Glutamatergic neuron (in vitro differentiated cells): ENCODE results near the gene PRRC1. TPM values are rescaled to one million over a fixed set of nuclear protein-coding genes. Genes with fewer than 3 reads are reported as not detected.

Experiments used
- DNase-seq: peaks from one replicate; pipeline ENCODE4 v3.0.0; 2022
- H3K27ac Mint-ChIP-seq: one replicate; pipeline ENCODE4 v1.8.0; 2020; ENCODE audit warnings: mild to moderate bottlenecking, mixed read lengths, inconsistent platforms; ENCODE audit not compliant: unreplicated experiment
- H3K27me3 Mint-ChIP-seq: one replicate; pipeline ENCODE4 v1.8.0; 2020; ENCODE audit warnings: mild to moderate bottlenecking, moderate library complexity, mixed read lengths, inconsistent platforms; ENCODE audit not compliant: unreplicated experiment
- H3K36me3 Mint-ChIP-seq: one replicate; pipeline ENCODE4 v1.8.0; 2020; ENCODE audit warnings: mild to moderate bottlenecking, mixed read lengths, inconsistent platforms; ENCODE audit not compliant: unreplicated experiment
- H3K4me1 Mint-ChIP-seq: one replicate; pipeline ENCODE4 v1.8.0; 2020; ENCODE audit warnings: mild to moderate bottlenecking, low read depth, mixed read lengths, inconsistent platforms; ENCODE audit not compliant: unreplicated experiment
- H3K4me3 Mint-ChIP-seq: one replicate; pipeline ENCODE4 v1.8.0; 2020; ENCODE audit warnings: mild to moderate bottlenecking, mixed read lengths, inconsistent platforms; ENCODE audit not compliant: unreplicated experiment
- H3K9me3 Mint-ChIP-seq: one replicate; pipeline ENCODE4 v1.8.0; 2020; ENCODE audit warnings: mild to moderate bottlenecking, moderate library complexity, mixed read lengths, inconsistent platforms; ENCODE audit not compliant: unreplicated experiment
- total RNA-seq: library from RNA; stranded (reverse); fragmentation: NEBNext Ultra II Directional; extraction: Animal tissue kit (Norgen Biotek cat#: 25700); gene quantifications from one replicate; pipeline ENCODE4 v1.2.1, GENCODE V29; 2021; ENCODE audit not compliant: unreplicated experiment
- TF ChIP-seq, protein P1 (sequence below): fragments of 200-600 bp; sonication (generic); IDR thresholded peaks from one replicate; pipeline ENCODE4 v1.5.0; 2021; ENCODE audit not compliant: partially characterized antibody, unreplicated experiment

PRRC1 gene
- total RNA-seq, 1 donor from 2014 or later: 57.3 TPM

DNA sequence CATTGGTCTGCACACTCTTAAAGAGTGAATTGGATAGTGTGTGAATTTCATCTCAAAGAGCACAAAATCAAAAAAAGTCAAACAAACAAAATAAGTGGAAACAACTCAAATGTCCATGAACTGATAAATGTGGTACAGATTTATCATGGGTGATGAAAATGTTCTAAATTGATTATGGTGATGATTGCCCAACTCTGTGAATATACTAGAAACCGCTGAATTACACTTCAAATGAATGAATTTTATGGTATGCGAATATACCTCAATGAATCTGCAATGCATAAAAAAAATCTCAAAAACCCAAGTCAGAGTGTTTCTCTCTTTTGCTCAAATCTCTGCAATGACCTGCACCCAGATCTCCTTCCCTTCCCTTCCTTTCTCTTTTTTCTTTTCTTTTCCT, 64.0 kb downstream of the PRRC1 start:
- H3K4me3 Mint-ChIP-seq: no peak overlapping the region
- H3K36me3 Mint-ChIP-seq: no peaks in the 10 kb centered on the region
- TF ChIP-seq, protein P1, sequence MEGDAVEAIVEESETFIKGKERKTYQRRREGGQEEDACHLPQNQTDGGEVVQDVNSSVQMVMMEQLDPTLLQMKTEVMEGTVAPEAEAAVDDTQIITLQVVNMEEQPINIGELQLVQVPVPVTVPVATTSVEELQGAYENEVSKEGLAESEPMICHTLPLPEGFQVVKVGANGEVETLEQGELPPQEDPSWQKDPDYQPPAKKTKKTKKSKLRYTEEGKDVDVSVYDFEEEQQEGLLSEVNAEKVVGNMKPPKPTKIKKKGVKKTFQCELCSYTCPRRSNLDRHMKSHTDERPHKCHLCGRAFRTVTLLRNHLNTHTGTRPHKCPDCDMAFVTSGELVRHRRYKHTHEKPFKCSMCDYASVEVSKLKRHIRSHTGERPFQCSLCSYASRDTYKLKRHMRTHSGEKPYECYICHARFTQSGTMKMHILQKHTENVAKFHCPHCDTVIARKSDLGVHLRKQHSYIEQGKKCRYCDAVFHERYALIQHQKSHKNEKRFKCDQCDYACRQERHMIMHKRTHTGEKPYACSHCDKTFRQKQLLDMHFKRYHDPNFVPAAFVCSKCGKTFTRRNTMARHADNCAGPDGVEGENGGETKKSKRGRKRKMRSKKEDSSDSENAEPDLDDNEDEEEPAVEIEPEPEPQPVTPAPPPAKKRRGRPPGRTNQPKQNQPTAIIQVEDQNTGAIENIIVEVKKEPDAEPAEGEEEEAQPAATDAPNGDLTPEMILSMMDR: no peak
- no peaks in the 10 kb centered on the region for H3K27me3 Mint-ChIP-seq
- H3K9me3 Mint-ChIP-seq: no peaks in the 10 kb centered on the region
- no peak for DNase-seq
- no peak overlapping the region for H3K27ac Mint-ChIP-seq
- no peaks in the 10 kb centered on the region for H3K4me1 Mint-ChIP-seq

DNA sequence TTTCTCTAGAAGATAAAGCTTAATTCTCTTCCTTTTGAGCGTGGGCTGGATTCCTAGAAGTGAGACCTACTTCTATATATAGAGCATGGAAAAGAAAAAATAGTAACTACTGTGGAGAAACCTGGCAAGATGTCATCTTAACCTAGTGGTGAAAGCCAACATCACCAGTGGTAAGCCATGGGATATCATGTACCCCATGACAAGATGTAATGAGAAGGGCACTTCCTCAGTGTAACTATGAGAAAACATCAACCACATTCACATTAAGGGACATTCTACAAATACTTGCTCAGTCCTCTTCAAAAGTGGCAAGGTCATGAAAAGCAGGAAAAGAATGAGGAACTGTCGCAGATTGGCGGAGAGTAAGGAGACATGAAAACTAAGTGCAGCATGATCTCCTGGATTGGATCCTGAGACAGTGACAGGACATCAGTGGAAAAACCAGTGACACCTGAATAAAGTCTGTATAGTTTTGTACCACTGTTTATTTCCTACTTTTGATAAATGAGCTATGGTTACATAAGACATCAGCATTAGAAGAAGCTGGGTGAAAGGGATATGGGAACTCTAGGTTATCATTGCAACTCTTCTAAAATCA, 65.4 kb downstream of the PRRC1 start:
- Mint-ChIP-seq H3K27me3 (no peaks in the 10 kb centered on the region), H3K27ac (no peak overlapping the region), H3K4me1 (no peaks in the 10 kb centered on the region), H3K4me3 (no peak overlapping the region), H3K36me3 (no peaks in the 10 kb centered on the region), H3K9me3 (peaks cover 3% of the 10 kb centered on the region)
- TF ChIP-seq, protein P1: no peak
- DNase-seq: no peak

DNA sequence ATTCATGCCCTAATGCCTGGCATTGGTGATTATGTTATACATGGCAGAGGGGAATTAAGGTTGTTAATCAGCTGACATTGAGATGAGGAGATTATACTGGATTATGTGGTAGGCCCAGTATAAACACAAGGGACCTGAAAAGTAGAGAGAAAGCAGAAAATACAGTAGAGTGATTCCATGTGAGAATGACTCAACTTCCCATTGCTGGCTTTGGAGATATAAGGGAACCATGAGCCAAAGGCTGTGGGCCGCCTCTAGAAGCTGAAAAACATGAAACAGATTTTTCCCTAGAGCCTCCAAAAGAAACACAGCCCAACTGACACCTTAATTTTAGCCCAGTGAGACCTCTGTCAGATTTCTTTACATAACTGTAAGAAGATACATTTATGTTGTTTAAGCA, 66.4 kb downstream of the PRRC1 start:
- no peak overlapping the region for H3K4me3 Mint-ChIP-seq

GRCh38 chr5:127585661-127586060, 68.2 kb downstream of the PRRC1 start:
- Mint-ChIP-seq H3K4me1 (no peaks in the 10 kb centered on the region), H3K27ac (no peak overlapping the region), H3K27me3 (no peaks in the 10 kb centered on the region), H3K4me3 (no peak overlapping the region), H3K9me3 (peaks cover 3% of the 10 kb centered on the region), H3K36me3 (no peaks in the 10 kb centered on the region)
- TF ChIP-seq, protein P1: no peak
- DNase-seq: no peak

More for the DNA sequence above, 66.4 kb downstream of the PRRC1 start:
- H3K36me3 Mint-ChIP-seq: no peaks in the 10 kb centered on the region
- H3K4me1 Mint-ChIP-seq: no peaks in the 10 kb centered on the region
- DNase-seq: no peak
- TF ChIP-seq, protein P1: no peak
- H3K27me3 Mint-ChIP-seq: no peaks in the 10 kb centered on the region
- peaks cover 3% of the 10 kb centered on the region for H3K9me3 Mint-ChIP-seq
- no peak overlapping the region for H3K27ac Mint-ChIP-seq

DNA sequence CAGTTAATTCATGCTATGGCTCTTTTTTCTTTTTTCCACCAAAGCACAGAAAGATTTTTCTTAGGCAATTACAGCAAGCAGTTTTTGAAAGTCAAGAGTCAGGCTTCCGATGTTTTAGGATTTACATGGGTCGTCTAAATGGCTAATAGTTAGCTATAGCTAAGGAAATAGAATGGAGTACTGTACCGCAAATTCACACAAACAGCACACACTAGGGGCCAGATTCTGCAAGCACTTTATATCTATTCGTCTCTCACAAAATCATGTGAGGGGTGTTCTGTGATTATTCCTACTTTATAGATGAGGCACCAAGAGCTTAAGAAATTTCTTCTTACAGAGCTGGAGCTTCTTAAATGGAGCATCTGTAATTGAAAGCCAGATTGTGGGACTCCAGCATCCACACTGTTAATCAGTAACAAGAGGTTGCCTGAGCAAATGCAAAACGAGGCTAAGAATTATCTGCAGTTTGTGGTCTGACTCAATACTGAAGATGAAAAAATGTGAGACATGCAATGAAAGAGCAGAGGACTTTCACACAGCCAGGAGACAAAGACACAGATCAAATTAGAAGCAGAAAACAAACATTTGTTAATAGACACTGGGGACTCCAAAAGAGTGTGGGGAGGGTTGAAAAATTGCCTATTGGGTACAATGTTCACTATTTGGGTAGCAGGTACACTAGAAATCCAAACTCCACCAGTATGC, 68.8 kb downstream of the PRRC1 start:
- Mint-ChIP-seq H3K27ac (no peak overlapping the region), H3K36me3 (no peaks in the 10 kb centered on the region), H3K27me3 (no peaks in the 10 kb centered on the region), H3K4me1 (no peaks in the 10 kb centered on the region), H3K9me3 (peaks cover 3% of the 10 kb centered on the region), H3K4me3 (no peak overlapping the region)
- DNase-seq: no peak
- TF ChIP-seq, protein P1: no peak
